H9 (cell line): Measurements from ENCODE around the gene CHCHD3. TPM values are rescaled to one million over a fixed set of nuclear protein-coding genes. Genes with fewer than 3 reads are reported as not detected.

Source experiments
- DNase-seq: peaks from one replicate; pipeline ENCODE4 v3.0.0-alpha.2; 2017
- H2AFZ ChIP-seq: one replicate; pipeline ENCODE4 v1.6.1; 2013; ENCODE audit warnings: mild to moderate bottlenecking, low read length, control low read depth, moderate library complexity
- H2AK5ac ChIP-seq: 2 replicates; pipeline ENCODE4 v1.6.1; 2013; ENCODE audit warnings: low read length, control low read depth, mixed read lengths; ENCODE audit not compliant: insufficient read length
- H2BK120ac ChIP-seq: one replicate; pipeline ENCODE4 v1.6.1; 2013; ENCODE audit warnings: low read depth, mild to moderate bottlenecking, low read length, control low read depth, inconsistent platforms; ENCODE audit not compliant: poor library complexity, severe bottlenecking
- H2BK12ac ChIP-seq: 2 replicates; pipeline ENCODE4 v1.6.1; 2013; ENCODE audit warnings: low read length, control low read depth, mixed read lengths, low read depth; ENCODE audit not compliant: insufficient read length
- H2BK15ac ChIP-seq: 2 replicates; pipeline ENCODE4 v1.6.1; 2013; ENCODE audit warnings: low read depth, low read length, control low read depth
- H2BK20ac ChIP-seq: one replicate; pipeline ENCODE4 v1.6.1; 2013; ENCODE audit warnings: low read depth, mild to moderate bottlenecking, low read length, control low read depth, inconsistent platforms; ENCODE audit not compliant: poor library complexity, severe bottlenecking
- H2BK5ac ChIP-seq: 2 replicates; pipeline ENCODE4 v1.6.1; 2013; ENCODE audit warnings: low read length, control low read depth, mixed read lengths; ENCODE audit not compliant: insufficient read length
- H3K14ac ChIP-seq: 2 replicates; pipeline ENCODE4 v1.6.1; 2013; ENCODE audit warnings: low read length, control low read depth; ENCODE audit not compliant: insufficient read depth
- H3K18ac ChIP-seq: 2 replicates; pipeline ENCODE4 v1.6.1; 2013; ENCODE audit warnings: low read depth, mild to moderate bottlenecking, mixed read lengths, low read length, control low read depth; ENCODE audit not compliant: insufficient read length
- H3K23ac ChIP-seq: 2 replicates; pipeline ENCODE4 v1.6.1; 2013; ENCODE audit warnings: low read length, control low read depth, mixed read lengths, low read depth; ENCODE audit not compliant: insufficient read length
- H3K23me2 ChIP-seq: 2 replicates; pipeline ENCODE4 v1.6.1; 2013; ENCODE audit warnings: low read depth, mild to moderate bottlenecking, mixed read lengths, low read length, control low read depth; ENCODE audit not compliant: insufficient read length, poor library complexity, severe bottlenecking
- H3K27ac ChIP-seq: 2 replicates; pipeline ENCODE4 v1.5.1; 2013; ENCODE audit warnings: low read length, control low read depth, mixed read lengths, low read depth; ENCODE audit not compliant: insufficient read length
- H3K27me3 ChIP-seq: 2 replicates; pipeline ENCODE4 v1.6.1; 2013; ENCODE audit warnings: low read length, control low read depth, inconsistent platforms; ENCODE audit not compliant: insufficient read depth
- H3K4ac ChIP-seq: 2 replicates; pipeline ENCODE4 v1.6.1; 2013; ENCODE audit warnings: low read depth, mild to moderate bottlenecking, control low read depth, inconsistent platforms, low read length, moderate library complexity
- H3K4me1 ChIP-seq: 2 replicates; pipeline ENCODE4 v1.6.1; 2013; ENCODE audit warnings: low read length, control low read depth, inconsistent platforms; ENCODE audit not compliant: insufficient read depth
- H3K4me2 ChIP-seq: 2 replicates; pipeline ENCODE4 v1.6.1; 2013; ENCODE audit warnings: low read length, control low read depth, mixed read lengths; ENCODE audit not compliant: insufficient read length, insufficient read depth
- H3K56ac ChIP-seq: 2 replicates; pipeline ENCODE4 v1.6.1; 2013; ENCODE audit warnings: low read depth, mild to moderate bottlenecking, mixed read lengths, low read length, control low read depth; ENCODE audit not compliant: insufficient read length
- H3K79me1 ChIP-seq: 2 replicates; pipeline ENCODE4 v1.6.1; 2013; ENCODE audit warnings: low read depth, mild to moderate bottlenecking, moderate library complexity, low read length, control low read depth, inconsistent platforms; ENCODE audit not compliant: insufficient read depth, poor library complexity, severe bottlenecking
- H3K79me2 ChIP-seq: 2 replicates; pipeline ENCODE4 v1.6.1; 2013; ENCODE audit warnings: low read length, control low read depth, inconsistent platforms; ENCODE audit not compliant: insufficient read depth
- H3K9ac ChIP-seq: 2 replicates; pipeline ENCODE4 v1.6.1; 2013; ENCODE audit warnings: low read length, control low read depth, mixed read lengths; ENCODE audit not compliant: insufficient read length; ENCODE audit errors: extremely low read depth
- H3K9me3 ChIP-seq: one replicate; pipeline ENCODE4 v1.6.1; 2013; ENCODE audit warnings: low read depth, low read length, inconsistent platforms; ENCODE audit not compliant: control insufficient read depth
- H3T11ph ChIP-seq: one replicate; pipeline ENCODE4 v1.6.1; 2013; ENCODE audit warnings: mild to moderate bottlenecking, low read length, control low read depth, inconsistent platforms
- H4K20me1 ChIP-seq: one replicate; pipeline ENCODE4 v1.6.1; 2013; ENCODE audit not compliant: control insufficient read depth, insufficient read length, insufficient read depth
- H4K5ac ChIP-seq: 2 replicates; pipeline ENCODE4 v1.6.1; 2013; ENCODE audit warnings: low read depth, mild to moderate bottlenecking, mixed read lengths, low read length, control low read depth; ENCODE audit not compliant: insufficient read length
- H4K8ac ChIP-seq: replicated peaks from 2 replicates; pipeline ENCODE4 v1.6.1; 2013; ENCODE audit warnings: low read length, control low read depth, mixed read lengths, low read depth; ENCODE audit not compliant: insufficient read length
- H4K91ac ChIP-seq: 2 replicates; pipeline ENCODE4 v1.6.1; 2013; ENCODE audit warnings: low read depth, mild to moderate bottlenecking, moderate library complexity, mixed read lengths, low read length, control low read depth; ENCODE audit not compliant: insufficient read length
- H3K27ac Mint-ChIP-seq, 3 experiments: 2 replicates in 2 of 3; 3 replicates in 1 of 3; pipeline ENCODE4 v1.8.0; 2020 to 2021; ENCODE audit warnings: mixed read lengths in 3 of 3, mild to moderate bottlenecking in 1 of 3, moderate library complexity in 1 of 3
- H3K27me3 Mint-ChIP-seq: 2 replicates; pipeline ENCODE4 v1.8.0; 2021; ENCODE audit warnings: low read depth, mild to moderate bottlenecking, moderate library complexity, mixed read lengths
- H3K36me3 Mint-ChIP-seq, 3 experiments: 2 replicates in 2 of 3; 3 replicates in 1 of 3; pipeline ENCODE4 v1.8.0; 2020 to 2021; ENCODE audit warnings: low read depth in 3 of 3, mixed read lengths in 3 of 3; ENCODE audit not compliant: insufficient read depth in 1 of 3
- H3K4me1 Mint-ChIP-seq, 2 experiments: 2 replicates each; pipeline ENCODE4 v1.8.0; 2020; ENCODE audit warnings: mixed read lengths in 2 of 2
- H3K4me3 Mint-ChIP-seq, 2 experiments: 2 replicates in 1 of 2; 3 replicates in 1 of 2; pipeline ENCODE4 v1.8.0; 2020 to 2021; ENCODE audit warnings: mild to moderate bottlenecking in 2 of 2, mixed read lengths in 2 of 2, moderate library complexity in 1 of 2
- H3K9me3 Mint-ChIP-seq, 2 experiments: 2 replicates in 1 of 2; 3 replicates in 1 of 2; pipeline ENCODE4 v1.8.0; 2020; ENCODE audit warnings: mild to moderate bottlenecking in 2 of 2, mixed read lengths in 2 of 2, moderate library complexity in 1 of 2
- CTCF ChIP-seq: fragments of 200-600 bp; sonication (generic); conservative IDR thresholded peaks from 3 replicates; pipeline ENCODE4 v1.8.0; 2021; ENCODE audit warnings: antibody characterized with exemption, mild to moderate bottlenecking
- WGBS: extraction: QIAGEN DNeasy Blood & Tissue Kit; methylation state at CpG from one replicate; pipeline ENCODE4 v1.1.7; 2013; ENCODE audit warnings: missing lambda C conversion rate, low lambda C conversion rate, mixed read lengths; ENCODE audit not compliant: insufficient read length; ENCODE audit errors: extremely low coverage; 5-methylcytosine and 5-hydroxymethylcytosine counted together
- total RNA-seq: library from RNA; stranded (reverse); gene quantifications from 2 replicates; pipeline ENCODE4 v1.2.1, GENCODE V29; 2021

The CHCHD3 gene
- total RNA-seq, 1 experiment from 2014 or later, result 104 TPM

- H3K9ac ChIP-seq, result no peak overlapping the region
- no peak overlapping the region for H2BK20ac ChIP-seq
- H3T11ph ChIP-seq, result no peak overlapping the region
- TF ChIP-seq CTCF, result no peak; the same call in 2 of the 3 replicates
- no peak overlapping the region for H3K18ac ChIP-seq
- peaks cover 23 to 25% of the 10 kb centered on the region in 2 experiments for H3K4me1 Mint-ChIP-seq
- H4K8ac ChIP-seq, result no peak overlapping the region
- H3K9me3 Mint-ChIP-seq, result peaks cover 7 to 13% of the 10 kb centered on the region in 2 experiments
- H3K27ac Mint-ChIP-seq, result no peak overlapping the region
- peaks cover 7% of the 10 kb centered on the region; the same call in 1 of the 2 replicates for H3K4me1 ChIP-seq
- H2AK5ac ChIP-seq, result no peak overlapping the region
- H3K27me3 ChIP-seq, result no peaks in the 10 kb centered on the region
- H3K36me3 Mint-ChIP-seq, result peaks cover 0 to 9% (median 8%) of the 10 kb centered on the region in 3 experiments; a peak in 5 of 7 replicates
- no peak overlapping the region for H2BK15ac ChIP-seq
- no peak overlapping the region for H3K4me3 Mint-ChIP-seq
- H3K27ac ChIP-seq, result no peak overlapping the region
- no CpG with 5 or more reads among the region's 5 CpGs for WGBS
- no peak overlapping the region for H4K5ac ChIP-seq
- DNase-seq, result no peak
- H2BK5ac ChIP-seq, result no peak overlapping the region
- H2BK12ac ChIP-seq, result no peak overlapping the region
- H3K9me3 ChIP-seq, result no peaks in the 10 kb centered on the region
- H3K23ac ChIP-seq, result no peak overlapping the region
- no peak overlapping the region for H2AFZ ChIP-seq
- no peak overlapping the region for H3K4me2 ChIP-seq
- no peak overlapping the region for H3K4ac ChIP-seq
- no peaks in the 10 kb centered on the region for H3K79me2 ChIP-seq
- H3K14ac ChIP-seq, result no peak overlapping the region
- H2BK120ac ChIP-seq, result no peak overlapping the region
- H3K23me2 ChIP-seq, result no peaks in the 10 kb centered on the region
- no peaks in the 10 kb centered on the region for H3K79me1 ChIP-seq
- H4K20me1 ChIP-seq, result no peaks in the 10 kb centered on the region
- no peak overlapping the region for H3K56ac ChIP-seq
- no peaks in the 10 kb centered on the region for H3K27me3 Mint-ChIP-seq
- H4K91ac ChIP-seq, result no peak overlapping the region
Measured at GRCh38 chr7:132755538-132756483, 326.1 kb downstream of the CHCHD3 start.
